ENCODE results near the gene COA7. TPM values are rescaled to one million over a fixed set of nuclear protein-coding genes. Genes with fewer than 3 reads are reported as not detected.

COA7 gene
- total RNA-seq, 2 experiments from 2014 or later, result 16.5 to 17.0 TPM

DNA sequence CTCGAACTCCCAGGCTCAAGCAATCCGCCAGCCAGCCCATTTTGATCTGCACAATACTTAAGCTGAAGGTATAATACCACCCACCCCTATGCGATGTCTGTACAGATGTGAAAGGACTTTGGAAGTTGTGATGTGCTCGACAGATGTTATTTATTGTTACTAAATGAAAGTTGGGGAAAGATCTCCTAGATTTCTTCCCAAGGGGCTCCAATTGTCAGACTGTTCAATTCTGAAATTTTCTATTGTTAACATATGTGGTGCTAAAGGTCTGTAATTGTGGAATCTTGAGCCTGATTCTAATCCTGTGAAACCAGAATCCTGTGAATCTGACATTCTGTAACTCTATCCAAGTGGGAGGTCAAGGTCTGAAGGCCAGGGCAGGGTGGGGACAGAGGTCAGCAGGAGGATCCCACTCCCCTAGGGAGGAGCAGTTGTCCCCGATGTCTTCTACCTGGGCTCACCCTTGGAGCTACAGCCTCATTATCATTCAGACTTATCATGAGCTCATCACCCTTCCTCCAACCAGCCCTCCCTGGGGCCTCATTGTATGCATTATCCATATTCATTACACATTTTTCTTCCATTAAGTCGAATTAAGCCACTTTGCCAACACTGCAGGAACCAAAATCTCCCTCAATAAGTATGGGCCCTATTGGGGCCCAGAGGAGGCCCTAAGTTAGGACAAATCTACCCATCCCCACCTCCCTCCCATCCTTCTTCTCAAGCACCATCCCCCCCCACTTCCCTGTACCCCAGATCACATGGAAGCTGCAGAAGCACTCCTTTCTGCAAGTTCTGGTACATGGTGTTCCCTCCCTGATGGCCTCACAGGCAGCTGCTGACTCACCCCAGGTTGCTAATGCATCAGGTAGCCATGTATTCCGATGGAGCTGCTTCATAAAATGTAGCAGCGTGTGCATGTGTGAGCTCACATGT, 32.9 kb downstream of the COA7 start:
- H3K9me3 Mint-ChIP-seq (ENCODE audit: insufficient read depth), result no peaks in the 10 kb centered on the region
- H3K4me3 Mint-ChIP-seq, result no peak overlapping the region
- ATAC-seq (no peak), DNase-seq (no peak)
- ChIA-PET POLR2A (interaction anchor here (2.0 kb wide), 1 partner anchor 112 kb away, joined by 4 read pairs; no protein-coding TSS in a partner anchor), CTCF (interaction anchor here (0.8 to 3.4 kb wide), 9 partner anchors 9 to 260 kb away, joined by 3 to 18 read pairs (median 4); partner anchors contain the start of genes GPX7, ORC1, PRPF38A and SHISAL2A)
- peak overlapping the region; percentile 22 for H3K27ac Mint-ChIP-seq
- no peaks in the 10 kb centered on the region for H3K36me3 Mint-ChIP-seq (ENCODE audit: low read depth)
- peaks cover 3% of the 10 kb centered on the region for H3K4me1 Mint-ChIP-seq (ENCODE audit: low read depth)
- no peaks in the 10 kb centered on the region for H3K27me3 Mint-ChIP-seq (ENCODE audit: low read depth)

DNA sequence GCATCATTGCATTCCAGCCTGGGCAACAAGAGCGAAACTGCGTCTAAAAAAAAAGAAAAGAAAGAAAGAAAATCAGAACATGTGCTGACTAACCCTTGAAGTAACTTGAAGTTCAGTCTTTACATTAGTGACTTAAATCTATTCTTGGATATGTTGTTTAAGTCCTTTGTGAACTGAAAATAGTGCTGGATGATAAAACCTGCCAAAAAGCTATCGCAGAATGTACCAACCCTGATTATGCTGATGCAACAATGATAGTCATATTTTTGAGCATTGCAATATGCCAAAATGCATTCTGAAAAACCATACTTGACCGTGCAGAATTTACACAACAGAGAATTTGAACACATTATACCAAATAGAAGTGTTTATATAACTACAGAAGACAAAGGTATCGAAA, 34.4 kb downstream of the COA7 start:
- Mint-ChIP-seq H3K9me3 (ENCODE audit: insufficient read depth) (no peaks in the 10 kb centered on the region), H3K27me3 (ENCODE audit: low read depth) (no peaks in the 10 kb centered on the region), H3K4me1 (ENCODE audit: low read depth) (peaks cover 15% of the 10 kb centered on the region), H3K4me3 (no peak overlapping the region), H3K36me3 (ENCODE audit: low read depth) (no peaks in the 10 kb centered on the region), H3K27ac (no peak overlapping the region)
- POLR2A ChIA-PET, result no interaction called here
- no peak for DNase-seq
- CTCF ChIA-PET, result no interaction called here
- ATAC-seq, result no peak

DNA sequence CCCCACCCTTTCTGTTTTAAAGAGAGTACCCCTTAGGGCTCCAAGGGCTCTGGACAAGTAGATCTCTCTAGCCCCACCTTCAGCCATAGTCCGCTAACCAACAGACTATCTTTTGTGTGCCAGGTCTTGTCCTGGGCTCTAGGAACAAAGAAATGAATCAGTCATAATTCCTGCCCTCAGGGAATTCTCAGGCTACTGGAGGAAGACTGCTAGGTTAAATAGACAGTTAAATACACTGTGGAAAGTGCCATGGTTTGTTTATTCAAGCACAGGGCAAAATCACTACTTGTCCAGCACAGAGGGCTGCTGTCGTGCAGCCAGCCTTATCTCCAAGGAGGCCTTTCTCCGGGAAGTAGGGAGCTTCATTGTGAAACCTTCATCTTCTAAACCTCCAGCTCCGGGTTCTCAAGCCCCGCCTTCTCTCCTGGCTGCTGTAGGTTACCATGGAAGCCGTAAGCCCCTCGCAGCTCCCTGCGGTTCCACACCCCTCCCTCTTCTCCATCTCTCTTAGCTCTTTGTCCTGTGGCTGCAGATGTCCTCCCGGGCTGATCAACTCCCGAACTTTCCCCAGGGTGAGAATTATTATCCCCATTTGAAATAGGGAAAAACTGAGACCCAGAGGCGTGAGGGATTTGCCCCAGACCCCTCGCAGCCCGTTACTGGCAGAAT, 35.4 kb downstream of the COA7 start:
- H3K27me3 Mint-ChIP-seq (ENCODE audit: low read depth), result no peaks in the 10 kb centered on the region
- DNase-seq, result no peak
- H3K9me3 Mint-ChIP-seq (ENCODE audit: insufficient read depth), result no peaks in the 10 kb centered on the region
- H3K36me3 Mint-ChIP-seq (ENCODE audit: low read depth), result no peaks in the 10 kb centered on the region
- H3K27ac Mint-ChIP-seq, result peak overlapping the region; percentile 52
- ChIA-PET POLR2A (no interaction called here), CTCF (no interaction called here)
- no peak overlapping the region for H3K4me3 Mint-ChIP-seq
- ATAC-seq, result no peak
- peaks cover 17% of the 10 kb centered on the region for H3K4me1 Mint-ChIP-seq (ENCODE audit: low read depth)

DNA sequence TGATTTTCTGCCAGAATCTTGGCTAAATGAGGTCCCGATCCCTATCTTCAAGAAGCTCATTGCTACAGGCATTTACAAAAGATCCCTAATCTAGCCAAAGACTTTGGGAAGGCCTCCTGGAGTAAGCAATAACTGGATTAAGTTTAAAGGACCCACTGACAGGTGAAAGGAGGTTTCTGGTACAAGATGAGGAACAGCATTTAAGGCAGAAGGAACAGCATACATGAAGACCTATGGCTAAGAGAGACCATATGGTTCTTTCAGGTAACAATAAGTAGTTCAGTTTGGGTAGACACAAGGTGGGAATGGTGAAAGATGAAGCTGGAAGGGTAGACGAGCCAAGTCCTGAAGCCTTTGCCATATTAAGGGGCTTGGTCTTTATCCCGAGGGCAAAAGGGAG, 37.3 kb downstream of the COA7 start:
- Mint-ChIP-seq H3K9me3 (ENCODE audit: insufficient read depth) (no peaks in the 10 kb centered on the region), H3K36me3 (ENCODE audit: low read depth) (no peaks in the 10 kb centered on the region), H3K27me3 (ENCODE audit: low read depth) (no peaks in the 10 kb centered on the region), H3K4me1 (ENCODE audit: low read depth) (peaks cover 15% of the 10 kb centered on the region), H3K4me3 (no peak overlapping the region), H3K27ac (no peak overlapping the region)
- ChIA-PET CTCF (no interaction called here), POLR2A (interaction anchor here (1.8 to 2.7 kb wide), 2 partner anchors 24 to 256 kb away, joined by 10 read pairs; partner anchors contain the start of genes ORC1 and PRPF38A)
- no peak for ATAC-seq
- no peak for DNase-seq

DNA sequence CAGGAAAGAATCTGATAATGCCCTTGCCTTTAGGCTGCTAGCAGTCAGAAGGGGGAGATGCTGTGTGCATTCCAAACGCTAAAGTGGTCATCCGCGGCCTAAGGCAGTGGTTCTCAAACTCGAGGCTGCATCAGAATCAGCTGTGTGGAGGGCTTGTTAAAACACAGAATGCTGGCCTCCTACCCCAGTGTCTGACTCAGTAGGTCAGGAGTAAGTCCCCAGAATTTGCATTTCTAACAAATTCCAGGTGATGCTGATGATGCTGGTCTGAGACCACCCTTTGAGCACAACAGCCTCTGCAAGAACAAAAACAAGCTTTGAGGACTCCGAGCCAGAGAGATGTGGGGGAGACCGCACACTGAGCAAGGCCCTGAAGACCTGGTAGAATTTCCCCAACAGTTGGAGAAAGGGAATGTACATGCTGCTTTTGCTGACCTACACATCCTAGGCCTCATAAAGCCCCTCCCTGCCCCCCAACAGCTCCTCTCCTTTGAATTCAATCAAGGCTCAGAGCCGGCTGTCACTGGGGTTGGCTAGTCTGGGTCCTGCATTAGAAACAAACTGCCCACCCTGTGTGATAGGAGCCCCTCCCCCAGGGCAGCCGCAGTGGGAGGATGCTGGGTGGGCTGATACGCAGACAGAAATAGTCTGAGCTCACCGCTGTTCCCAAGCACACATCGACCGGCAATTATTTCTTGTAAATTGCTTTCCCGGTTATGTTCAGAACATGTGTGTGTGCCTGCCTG, 38.1 kb downstream of the COA7 start:
- Mint-ChIP-seq H3K36me3 (ENCODE audit: low read depth) (no peaks in the 10 kb centered on the region), H3K9me3 (ENCODE audit: insufficient read depth) (no peaks in the 10 kb centered on the region), H3K4me3 (no peak overlapping the region), H3K27ac (peak overlapping the region; percentile 27), H3K4me1 (ENCODE audit: low read depth) (peaks cover 14% of the 10 kb centered on the region), H3K27me3 (ENCODE audit: low read depth) (no peaks in the 10 kb centered on the region)
- POLR2A ChIA-PET, result interaction anchor here (1.1 to 2.7 kb wide), 4 partner anchors 9 to 256 kb away, joined by 3 to 10 read pairs (median 6); partner anchors contain the start of genes ORC1 and PRPF38A
- ATAC-seq (no peak), DNase-seq (no peak)
- CTCF ChIA-PET, result interaction anchor here (1.1 to 3.9 kb wide), 2 partner anchors 18 to 26 kb away, joined by 3 to 16 read pairs; partner anchors contain the start of gene SHISAL2A

DNA sequence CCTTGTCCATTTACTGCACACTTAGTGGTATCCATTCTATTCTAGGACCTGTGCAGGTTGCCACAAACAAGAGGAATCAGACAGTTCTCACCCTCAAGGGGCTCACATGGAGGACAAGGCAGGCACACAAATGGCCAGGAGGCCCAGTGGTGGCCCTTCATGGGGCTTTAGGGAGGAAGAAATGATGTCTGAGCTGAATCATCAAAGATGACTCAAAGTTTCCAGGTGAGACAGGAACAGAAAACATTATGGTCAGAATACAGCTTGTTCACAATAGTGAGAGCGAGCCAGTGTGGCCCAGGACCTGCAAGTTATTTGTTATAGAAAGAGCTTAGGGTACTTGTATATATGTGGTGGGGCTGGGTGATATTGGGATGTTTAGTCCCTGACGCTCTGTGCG, 38.8 kb downstream of the COA7 start:
- POLR2A ChIA-PET, result interaction anchor here (1.1 to 2.7 kb wide), 4 partner anchors 8 to 255 kb away, joined by 3 to 10 read pairs (median 6); partner anchors contain the start of genes ORC1 and PRPF38A
- Mint-ChIP-seq H3K4me1 (ENCODE audit: low read depth) (peaks cover 14% of the 10 kb centered on the region), H3K27ac (peak overlapping the region; percentile 70), H3K36me3 (ENCODE audit: low read depth) (no peaks in the 10 kb centered on the region), H3K9me3 (ENCODE audit: insufficient read depth) (no peaks in the 10 kb centered on the region), H3K4me3 (no peak overlapping the region), H3K27me3 (ENCODE audit: low read depth) (no peaks in the 10 kb centered on the region)
- CTCF ChIA-PET, result interaction anchor here (0.7 to 3.9 kb wide), 5 partner anchors 8 to 166 kb away, joined by 3 to 16 read pairs (median 3); partner anchors contain the start of genes SHISAL2A and TUT4
- ATAC-seq, result peak; percentile 51
- peak; percentile 35 for DNase-seq

DNA sequence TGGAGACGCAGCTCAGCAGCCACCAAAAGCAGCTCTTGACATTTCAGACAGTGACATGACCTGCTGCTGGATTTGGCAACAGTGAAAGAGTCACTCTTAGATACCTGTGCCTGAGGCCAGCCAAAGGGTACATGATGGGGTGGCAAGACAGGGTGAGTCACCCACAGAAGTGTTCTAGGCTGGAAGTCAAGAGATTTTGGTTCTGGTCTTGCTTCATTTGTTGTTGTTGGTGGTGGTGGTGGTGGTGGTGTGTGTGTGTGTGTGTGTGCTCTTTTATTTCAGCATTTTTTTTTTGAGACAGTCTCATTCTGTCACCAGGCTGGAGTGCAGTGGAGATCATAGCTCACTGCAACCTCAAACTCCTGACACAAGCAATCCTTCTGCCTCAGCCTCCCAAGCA, 39.4 kb downstream of the COA7 start:
- Mint-ChIP-seq H3K4me3 (no peak overlapping the region), H3K36me3 (ENCODE audit: low read depth) (no peaks in the 10 kb centered on the region), H3K27ac (no peak overlapping the region), H3K4me1 (ENCODE audit: low read depth) (peaks cover 14% of the 10 kb centered on the region), H3K9me3 (ENCODE audit: insufficient read depth) (no peaks in the 10 kb centered on the region), H3K27me3 (ENCODE audit: low read depth) (no peaks in the 10 kb centered on the region)
- CTCF ChIA-PET, result interaction anchor here (0.7 to 3.9 kb wide), 4 partner anchors 8 to 166 kb away, joined by 3 to 16 read pairs (median 6); partner anchors contain the start of genes SHISAL2A and TUT4
- DNase-seq (no peak), ATAC-seq (peak; percentile 43)
- POLR2A ChIA-PET, result interaction anchor here (2.7 kb wide), 1 partner anchor 22 kb away, joined by 10 read pairs; no protein-coding TSS in a partner anchor

DNA sequence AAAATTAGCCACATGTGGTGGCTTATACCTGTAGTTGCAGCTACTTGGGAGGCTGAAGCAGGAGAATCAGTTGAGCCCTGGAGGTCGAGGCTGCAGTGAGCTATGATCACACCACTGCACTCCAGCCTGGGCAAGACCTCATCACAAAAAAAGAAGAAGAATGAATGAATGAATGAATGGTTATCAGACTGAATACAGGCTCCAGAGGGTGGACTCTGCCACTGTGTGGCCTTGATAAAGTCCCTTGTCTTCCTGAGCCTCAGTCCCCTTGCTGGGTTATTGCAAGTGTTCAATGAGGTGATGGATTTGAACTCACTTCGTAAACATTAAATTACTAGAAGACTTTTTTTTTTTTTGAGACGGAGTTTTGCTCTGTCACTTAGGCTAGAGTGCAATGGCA, 40.4 kb downstream of the COA7 start:
- Mint-ChIP-seq H3K36me3 (ENCODE audit: low read depth) (peaks cover 2% of the 10 kb centered on the region), H3K4me1 (ENCODE audit: low read depth) (peaks cover 14% of the 10 kb centered on the region), H3K27me3 (ENCODE audit: low read depth) (no peaks in the 10 kb centered on the region), H3K27ac (no peak overlapping the region), H3K4me3 (no peak overlapping the region), H3K9me3 (ENCODE audit: insufficient read depth) (no peaks in the 10 kb centered on the region)
- POLR2A ChIA-PET, result no interaction called here
- no peak for DNase-seq
- CTCF ChIA-PET, result interaction anchor here (2.8 to 3.9 kb wide), 2 partner anchors 23 to 104 kb away, joined by 8 to 16 read pairs; partner anchors contain the start of genes SHISAL2A and TUT4
- no peak for ATAC-seq

DNA sequence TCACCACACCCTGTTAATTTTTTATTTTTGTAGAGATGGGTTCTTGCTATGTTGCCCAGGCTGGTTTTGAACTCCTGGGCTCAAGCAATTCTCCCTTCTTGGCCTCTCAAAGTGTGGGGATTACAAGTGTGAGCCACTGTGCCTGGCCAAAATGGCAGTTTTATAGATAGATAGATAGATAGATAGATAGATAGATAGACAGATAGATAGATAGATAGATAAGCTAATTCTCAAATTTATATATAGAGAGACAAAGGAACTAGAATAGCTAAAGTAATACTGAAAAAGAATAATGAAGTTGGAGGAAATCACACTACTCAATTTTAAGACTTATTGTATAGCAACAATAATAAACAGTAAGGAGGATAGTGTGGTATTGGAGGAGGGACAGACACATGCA, 44.1 kb downstream of the COA7 start:
- DNase-seq (no peak), ATAC-seq (no peak)
- POLR2A ChIA-PET, result no interaction called here
- Mint-ChIP-seq H3K27me3 (ENCODE audit: low read depth) (no peaks in the 10 kb centered on the region), H3K4me3 (no peak overlapping the region), H3K9me3 (ENCODE audit: insufficient read depth) (no peaks in the 10 kb centered on the region), H3K36me3 (ENCODE audit: low read depth) (peaks cover 7% of the 10 kb centered on the region), H3K4me1 (ENCODE audit: low read depth) (peaks cover 6% of the 10 kb centered on the region), H3K27ac (no peak overlapping the region)
- CTCF ChIA-PET, result interaction anchor here (1.1 kb wide), 1 partner anchor 12 kb away, joined by 3 read pairs; no protein-coding TSS in a partner anchor

DNA sequence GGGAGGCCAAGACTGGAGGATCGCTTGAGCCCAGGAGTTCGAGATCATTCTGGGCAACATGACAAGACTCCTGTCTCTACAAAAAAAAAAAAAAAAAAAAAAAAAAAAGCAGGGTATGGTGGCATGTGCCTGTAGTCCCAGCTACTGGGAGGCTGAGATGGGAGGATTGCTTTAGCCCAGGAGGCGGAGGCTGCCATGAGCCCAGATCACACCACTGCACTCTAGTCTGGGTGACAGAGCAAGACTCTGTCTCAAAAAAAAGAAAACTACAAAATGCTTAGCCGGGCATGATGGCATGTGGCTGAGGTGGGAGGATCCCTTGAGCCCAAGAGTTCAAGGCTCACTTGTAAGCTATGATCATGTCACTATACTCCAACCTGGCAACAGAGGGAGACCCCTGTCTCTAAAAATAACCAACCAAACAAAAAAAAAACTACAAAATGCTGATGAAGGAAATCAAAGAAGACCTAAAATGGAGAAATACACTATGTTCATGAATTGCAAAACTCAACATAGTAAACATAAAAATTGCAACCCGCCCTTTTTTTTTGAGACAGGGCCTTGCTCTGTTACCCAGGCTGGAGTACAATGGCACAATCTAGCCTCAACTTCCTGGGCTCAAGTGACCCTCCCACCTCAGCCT, 44.8 kb downstream of the COA7 start:
- Mint-ChIP-seq H3K9me3 (ENCODE audit: insufficient read depth) (no peaks in the 10 kb centered on the region), H3K27ac (no peak overlapping the region), H3K36me3 (ENCODE audit: low read depth) (peaks cover 7% of the 10 kb centered on the region), H3K4me3 (no peak overlapping the region), H3K4me1 (ENCODE audit: low read depth) (no peaks in the 10 kb centered on the region), H3K27me3 (ENCODE audit: low read depth) (no peaks in the 10 kb centered on the region)
- POLR2A ChIA-PET, result no interaction called here
- DNase-seq (no peak), ATAC-seq (no peak)
- CTCF ChIA-PET, result interaction anchor here (1.1 to 1.2 kb wide), 2 partner anchors 13 to 249 kb away, joined by 3 read pairs; partner anchors contain the start of genes ORC1 and PRPF38A

Measured in activated CD8-positive, alpha-beta T cell treated with anti-CD3 and anti-CD28 coated beads, Interleukin-2, amount 10 ng/mL, durations not matched to agents 7 days and 5 days (primary cell).